HEK293T (cell line): ENCODE data around the gene TRABD2B.

Experiments
- CTCF ChIA-PET: fragments of 350-600 bp; formaldehyde crosslinking; extraction: SDS; loops from one replicate; lab custom pipeline; 2021; ENCODE audit warnings: antibody characterized with exemption, inconsistent platforms; lab: Yijun Ruan, JAX
- POLR2A ChIA-PET: fragments of 350-600 bp; formaldehyde crosslinking; extraction: SDS; loops from one replicate; lab custom pipeline; 2020; ENCODE audit warnings: antibody characterized with exemption, inconsistent platforms; lab: Yijun Ruan, JAX
- DNase-seq: peaks from one replicate; pipeline ENCODE4 v3.0.0; 2012; ENCODE audit warnings: mixed read lengths; ENCODE audit errors: extremely low spot score
- ARNT ChIP-seq: fragments of 450-650 bp; IDR thresholded peaks from 2 replicates; pipeline ENCODE4 v1.6.1; 2017; ENCODE audit warnings: mild to moderate bottlenecking
- BHLHE40 ChIP-seq: fragments of 450-650 bp; IDR thresholded peaks from 2 replicates; pipeline ENCODE4 v1.6.1; 2016; ENCODE audit warnings: mild to moderate bottlenecking, moderate library complexity, borderline replicate concordance
- CTBP1 ChIP-seq: fragments of 450-650 bp; IDR thresholded peaks from 2 replicates; pipeline ENCODE4 v1.6.1; 2016; ENCODE audit warnings: borderline replicate concordance
- ELF4 ChIP-seq: fragments of 450-650 bp; IDR thresholded peaks from 2 replicates; pipeline ENCODE4 v1.6.1; 2017; ENCODE audit warnings: antibody characterized with exemption
- FOXA1 ChIP-seq: fragments of 450-650 bp; IDR thresholded peaks from 2 replicates; pipeline ENCODE4 v1.6.1; 2016; ENCODE audit warnings: mild to moderate bottlenecking
- FOXK2 ChIP-seq: fragments of 450-650 bp; IDR thresholded peaks from 2 replicates; pipeline ENCODE4 v1.6.1; 2016; ENCODE audit warnings: mild to moderate bottlenecking
- FOXM1 ChIP-seq: fragments of 450-650 bp; IDR thresholded peaks from 2 replicates; pipeline ENCODE4 v1.6.1; 2017; ENCODE audit warnings: mild to moderate bottlenecking, borderline replicate concordance
- HDGF ChIP-seq: fragments of 450-650 bp; IDR thresholded peaks from 2 replicates; pipeline ENCODE4 v1.6.1; 2017; ENCODE audit warnings: antibody characterized with exemption, borderline replicate concordance
- L3MBTL2 ChIP-seq: fragments of 450-650 bp; conservative IDR thresholded peaks from 2 replicates; pipeline ENCODE4 v1.6.1; 2016; ENCODE audit warnings: mild to moderate bottlenecking
- LEF1 ChIP-seq: fragments of 450-650 bp; IDR thresholded peaks from 2 replicates; pipeline ENCODE4 v1.6.1; 2017; ENCODE audit warnings: mild to moderate bottlenecking, borderline replicate concordance
- NFRKB ChIP-seq: fragments of 450-650 bp; IDR thresholded peaks from 2 replicates; pipeline ENCODE4 v1.6.1; 2016; ENCODE audit warnings: mild to moderate bottlenecking, moderate library complexity
- SP1 ChIP-seq: fragments of 450-650 bp; IDR thresholded peaks from 2 replicates; pipeline ENCODE4 v1.6.1; 2017
- SUZ12 ChIP-seq: fragments of 450-650 bp; IDR thresholded peaks from 2 replicates; pipeline ENCODE4 v1.6.1; 2016; ENCODE audit warnings: mild to moderate bottlenecking
- TARDBP ChIP-seq: fragments of 450-650 bp; IDR thresholded peaks from 2 replicates; pipeline ENCODE4 v1.6.1; 2016
- ZNF384 ChIP-seq: fragments of 450-650 bp; IDR thresholded peaks from 2 replicates; pipeline ENCODE4 v1.6.1; 2016
- TF ChIP-seq, protein P1 (sequence below): fragments of 450-650 bp; IDR thresholded peaks from 2 replicates; pipeline ENCODE4 v1.6.1; 2016

Gene TRABD2B

GRCh38 chr1:47761201-47761930, 235.8 kb downstream of the TRABD2B start:
- CTCF ChIA-PET, result interaction anchor here (1.6 kb wide), 1 partner anchor 582 kb away, joined by 3 read pairs; no protein-coding TSS in a partner anchor
- POLR2A ChIA-PET, result no interaction called here
- DNase-seq, result no peak
- TF ChIP-seq, protein P1, sequence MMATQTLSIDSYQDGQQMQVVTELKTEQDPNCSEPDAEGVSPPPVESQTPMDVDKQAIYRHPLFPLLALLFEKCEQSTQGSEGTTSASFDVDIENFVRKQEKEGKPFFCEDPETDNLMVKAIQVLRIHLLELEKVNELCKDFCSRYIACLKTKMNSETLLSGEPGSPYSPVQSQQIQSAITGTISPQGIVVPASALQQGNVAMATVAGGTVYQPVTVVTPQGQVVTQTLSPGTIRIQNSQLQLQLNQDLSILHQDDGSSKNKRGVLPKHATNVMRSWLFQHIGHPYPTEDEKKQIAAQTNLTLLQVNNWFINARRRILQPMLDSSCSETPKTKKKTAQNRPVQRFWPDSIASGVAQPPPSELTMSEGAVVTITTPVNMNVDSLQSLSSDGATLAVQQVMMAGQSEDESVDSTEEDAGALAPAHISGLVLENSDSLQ, result no peak
- TF ChIP-seq FOXK2, result no peak
- TF ChIP-seq SP1, result no peak
- no peak for TF ChIP-seq FOXA1
- TF ChIP-seq ARNT, result no peak
- TF ChIP-seq FOXM1, result no peak

DNA sequence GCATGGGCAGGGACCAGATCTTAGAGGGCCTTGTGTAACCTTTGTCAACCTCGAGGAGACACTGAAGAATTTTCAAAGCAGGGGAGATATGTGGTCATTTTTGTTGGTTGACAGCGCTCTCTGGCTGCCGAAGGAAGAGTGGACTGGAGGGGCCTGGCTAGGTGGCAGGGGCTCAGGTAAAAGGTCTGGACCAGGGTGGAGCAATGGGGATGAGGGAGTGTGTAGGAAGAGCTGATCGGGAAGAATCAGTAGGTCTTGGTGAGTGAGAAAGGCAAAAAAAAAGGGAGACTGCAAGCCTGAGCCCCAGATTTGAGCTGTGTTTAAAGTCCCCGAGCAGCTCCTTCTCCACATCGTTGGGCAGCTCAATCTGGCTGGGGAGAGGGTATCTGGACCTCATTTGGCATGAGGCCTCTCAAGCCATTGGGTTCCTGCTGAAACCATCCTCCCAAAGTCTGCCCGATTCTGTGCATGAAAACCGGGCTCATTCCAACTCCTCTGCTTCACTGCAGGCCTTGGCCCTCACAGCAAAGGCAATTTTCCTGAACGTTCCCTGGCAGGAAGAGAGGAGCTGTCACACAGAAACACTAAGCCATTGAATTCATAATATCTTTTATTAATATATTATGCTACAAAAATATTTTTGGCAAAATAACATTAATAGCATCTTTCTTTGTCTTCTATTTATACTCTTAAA, 237.1 kb downstream of the TRABD2B start:
- ChIA-PET POLR2A (no interaction called here), CTCF (interaction anchor here (1.6 to 2.4 kb wide), 2 partner anchors 34 to 581 kb away, joined by 3 to 7 read pairs; no protein-coding TSS in a partner anchor)
- no peak for DNase-seq
- TF ChIP-seq ARNT (no peak), HDGF (no peak), FOXA1 (no peak), ELF4 (no peak), ZNF384 (no peak), LEF1 (no peak), CTBP1 (no peak), SUZ12 (no peak), NFRKB (no peak), FOXK2 (no peak), SP1 (no peak), TARDBP (no peak), BHLHE40 (no peak), L3MBTL2 (no peak)
- TF ChIP-seq, protein P1, result no peak

DNA sequence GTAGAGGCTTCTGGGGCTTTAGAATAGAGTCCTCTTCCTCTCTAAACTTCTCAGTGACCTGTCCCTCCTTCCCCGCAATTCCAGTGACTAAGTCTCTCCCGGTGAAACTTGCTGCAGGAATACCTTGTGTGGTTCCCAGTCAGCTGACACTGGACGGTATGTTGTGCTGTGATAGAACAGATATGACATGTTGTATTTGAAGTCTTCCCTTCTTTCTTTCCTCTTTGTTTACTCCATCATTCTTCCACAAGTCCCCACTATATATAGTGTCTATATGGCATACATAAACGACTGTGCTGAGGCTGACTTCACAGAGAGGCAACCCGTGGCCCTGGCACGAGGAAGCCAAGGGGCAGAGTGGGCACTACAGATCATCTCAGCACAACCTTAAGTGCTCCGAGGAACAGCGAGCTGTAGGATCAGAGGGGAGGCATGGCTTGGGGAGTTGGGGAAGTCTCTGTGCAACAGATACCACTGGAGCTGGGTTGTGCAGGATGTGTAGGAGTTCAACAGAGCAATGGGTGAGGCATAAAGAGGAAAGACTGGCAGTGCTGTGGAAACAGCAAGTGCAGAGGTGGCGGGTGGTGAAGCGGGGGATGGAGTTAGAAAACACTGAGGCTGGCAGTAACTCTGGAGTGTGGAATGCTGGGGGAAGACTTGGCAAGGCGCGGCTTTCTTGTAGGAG, 237.8 kb downstream of the TRABD2B start:
- POLR2A ChIA-PET, result no interaction called here
- TF ChIP-seq TARDBP (no peak), ARNT (no peak), BHLHE40 (no peak), L3MBTL2 (no peak), FOXA1 (no peak), FOXK2 (no peak), SUZ12 (no peak), HDGF (no peak), CTBP1 (no peak), ELF4 (no peak)
- TF ChIP-seq, protein P1, result no peak
- DNase-seq, result no peak
- CTCF ChIA-PET, result interaction anchor here (1.6 to 2.4 kb wide), 2 partner anchors 33 to 580 kb away, joined by 3 to 7 read pairs; no protein-coding TSS in a partner anchor

- CTCF ChIA-PET, result interaction anchor here (2.4 kb wide), 1 partner anchor 32 kb away, joined by 7 read pairs; no protein-coding TSS in a partner anchor
- TF ChIP-seq TARDBP (no peak), FOXM1 (no peak), ELF4 (no peak), L3MBTL2 (no peak), SUZ12 (no peak)
These were observed 238.6 kb downstream of the TRABD2B start for GRCh38 chr1:47758341-47759250.

DNA sequence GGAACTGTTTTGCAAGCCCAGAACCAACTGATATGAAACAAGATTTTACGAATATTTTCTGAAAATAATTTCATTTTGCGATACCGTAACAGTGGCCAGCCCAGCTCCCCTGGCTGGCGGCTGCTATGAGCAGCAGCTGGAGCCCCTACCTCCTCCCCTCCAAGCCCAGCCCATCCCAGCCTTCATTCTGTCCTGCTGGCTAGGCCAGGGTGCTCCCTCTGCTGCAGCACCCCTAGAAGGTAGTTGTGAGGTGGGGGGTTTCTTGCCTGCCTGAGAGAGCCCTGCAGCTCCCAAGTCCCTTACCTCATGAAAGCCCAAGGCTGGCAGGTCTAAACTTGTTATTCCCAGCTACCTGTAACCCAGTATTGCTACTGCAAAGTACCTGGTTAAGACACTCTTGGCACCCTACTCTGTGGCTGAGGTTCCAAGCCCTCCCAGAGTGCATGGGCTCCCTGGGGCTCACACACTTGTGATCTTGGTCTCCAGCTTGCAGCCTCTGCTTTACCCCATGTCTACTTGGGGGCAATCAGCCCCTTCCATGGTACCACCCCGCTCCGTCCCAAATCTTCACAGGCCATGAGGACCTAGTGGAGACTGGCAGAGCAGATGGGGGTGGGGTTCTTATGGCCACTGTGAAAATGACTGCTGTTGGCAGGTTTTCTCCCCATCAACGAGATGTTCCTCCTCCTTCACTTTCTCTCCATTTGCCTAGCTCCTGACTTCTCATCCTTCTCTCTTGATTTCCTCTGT, 239.8 kb downstream of the TRABD2B start:
- DNase-seq, result no peak
- TF ChIP-seq CTBP1 (no peak), L3MBTL2 (no peak), FOXM1 (no peak), SUZ12 (no peak), HDGF (no peak), SP1 (no peak), FOXK2 (no peak), LEF1 (no peak), ELF4 (no peak)
- TF ChIP-seq, protein P1, result no peak
- ChIA-PET POLR2A (no interaction called here), CTCF (no interaction called here)

More at GRCh38 chr1:47758341-47759250, 238.6 kb downstream of the TRABD2B start:
- no peak for DNase-seq
- POLR2A ChIA-PET, result no interaction called here
